ENCODE data around the gene AMMECR1L. TPM values are rescaled to one million over a fixed set of nuclear protein-coding genes. Genes with fewer than 3 reads are reported as not detected.
"Not testable (repeated sequence)": the region's sequence is repeated elsewhere in the genome, so short reads cannot be mapped to it uniquely, and the experiment has no call there.

Gene AMMECR1L
- total and polyA plus RNA-seq, 2 donors: 12.2 to 13.2 TPM

GRCh38 chr2:127844973-127845372, 40.8 kb downstream of the AMMECR1L start:
- WGBS: 80% methylated on average over 4 of the region's 4 CpGs
- Histone ChIP-seq H3K27ac (ENCODE audit: low read depth) (no peak overlapping the region), H3K36me3 (ENCODE audit: insufficient read depth) (peaks cover 6% of the 10 kb centered on the region)

DNA sequence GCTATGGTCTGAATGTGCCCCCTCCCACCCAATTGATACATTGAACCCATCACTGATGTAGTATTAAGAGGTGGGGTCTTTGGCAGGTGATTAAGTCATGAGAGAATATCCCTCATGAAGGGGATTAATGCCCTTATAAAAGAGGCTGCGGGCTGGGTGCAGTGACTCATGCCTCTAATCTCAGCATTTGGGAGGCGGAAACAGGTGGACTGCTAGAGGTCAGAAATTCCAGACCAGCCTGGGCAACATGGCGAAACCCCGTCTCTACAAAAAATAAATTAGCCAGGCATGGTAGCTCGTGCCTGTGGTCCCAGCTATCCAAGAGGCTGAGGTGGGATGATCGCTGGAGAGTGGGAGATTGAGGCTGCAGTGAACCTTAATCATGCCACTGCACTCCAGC, 42.1 kb downstream of the AMMECR1L start:
- Histone ChIP-seq H3K36me3 (ENCODE audit: insufficient read depth) (peaks cover 6% of the 10 kb centered on the region), H3K27ac (ENCODE audit: low read depth) (no peak overlapping the region), H3K4me3 (ENCODE audit: low read depth, low read length) (no peak overlapping the region), H3K4me1 (ENCODE audit: insufficient read depth) (no peaks in the 10 kb centered on the region)
- WGBS: 94% methylated on average over 6 of the region's 6 CpGs
- no peak for DNase-seq (ENCODE audit: extremely low spot score)

More at GRCh38 chr2:127844973-127845372, 40.8 kb downstream of the AMMECR1L start:
- H3K4me1 ChIP-seq (ENCODE audit: insufficient read depth): no peaks in the 10 kb centered on the region
- no peak for DNase-seq (ENCODE audit: extremely low spot score)
- no peak overlapping the region for H3K4me3 ChIP-seq (ENCODE audit: low read depth, low read length)

GRCh38 chr2:127841466-127842178, 44.1 kb downstream of the AMMECR1L start:
- 81% methylated on average over 20 of the region's 20 CpGs for WGBS
- DNase-seq (ENCODE audit: extremely low spot score): no peak
- no peak overlapping the region for H3K4me3 ChIP-seq (ENCODE audit: low read depth, low read length)

GRCh38 chr2:127840893-127841292, 44.9 kb downstream of the AMMECR1L start:
- 87% methylated on average over 4 of the region's 4 CpGs for WGBS
- H3K4me3 ChIP-seq (ENCODE audit: low read depth, low read length): no peak overlapping the region
- no peaks in the 10 kb centered on the region for H3K4me1 ChIP-seq (ENCODE audit: insufficient read depth)
- DNase-seq (ENCODE audit: extremely low spot score): no peak
- no peak overlapping the region for H3K27ac ChIP-seq (ENCODE audit: low read depth)
- no peaks in the 10 kb centered on the region for H3K36me3 ChIP-seq (ENCODE audit: insufficient read depth)

More at GRCh38 chr2:127841466-127842178, 44.1 kb downstream of the AMMECR1L start:
- Histone ChIP-seq H3K4me1 (ENCODE audit: insufficient read depth) (no peaks in the 10 kb centered on the region), H3K27ac (ENCODE audit: low read depth) (no peak overlapping the region), H3K36me3 (ENCODE audit: insufficient read depth) (peaks cover under 1% of the 10 kb centered on the region)

GRCh38 chr2:127834951-127835350, 50.8 kb downstream of the AMMECR1L start:
- 62% methylated on average over 3 of the region's 3 CpGs for WGBS
- H3K36me3 ChIP-seq (ENCODE audit: insufficient read depth): no peaks in the 10 kb centered on the region

GRCh38 chr2:127829845-127830246, 55.9 kb downstream of the AMMECR1L start:
- H3K36me3 ChIP-seq (ENCODE audit: insufficient read depth): no peaks in the 10 kb centered on the region
- no peak overlapping the region for H3K4me3 ChIP-seq (ENCODE audit: low read depth, low read length)
- WGBS: 55% methylated on average over 5 of the region's 5 CpGs
- H3K4me1 ChIP-seq (ENCODE audit: insufficient read depth): no peaks in the 10 kb centered on the region
- no peak overlapping the region for H3K27ac ChIP-seq (ENCODE audit: low read depth)
- DNase-seq (ENCODE audit: extremely low spot score): no peak

More at GRCh38 chr2:127834951-127835350, 50.8 kb downstream of the AMMECR1L start:
- H3K4me3 ChIP-seq (ENCODE audit: low read depth, low read length): no peak overlapping the region
- no peaks in the 10 kb centered on the region for H3K4me1 ChIP-seq (ENCODE audit: insufficient read depth)
- DNase-seq (ENCODE audit: extremely low spot score): no peak
- no peak overlapping the region for H3K27ac ChIP-seq (ENCODE audit: low read depth)

DNA sequence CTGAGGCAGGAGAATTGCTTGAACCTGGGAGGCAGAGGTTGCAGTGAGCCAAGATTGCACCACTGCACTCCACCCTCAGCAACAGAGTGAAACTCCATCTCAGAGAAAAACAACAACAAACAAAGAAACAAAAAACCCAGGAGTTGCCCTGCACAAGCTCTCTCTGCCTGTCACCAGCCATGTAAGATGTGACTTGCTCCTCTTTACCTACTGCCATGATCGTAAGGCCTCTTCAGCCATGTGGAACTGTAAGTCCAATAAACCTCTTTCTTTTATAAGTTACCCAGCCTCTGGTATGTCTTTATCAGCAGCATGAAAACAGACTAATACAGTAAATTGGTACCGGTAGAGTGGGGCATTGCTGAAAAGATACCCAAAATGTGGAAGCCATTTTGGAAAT, 59.0 kb downstream of the AMMECR1L start:
- not testable (repeated sequence) for H3K4me1 ChIP-seq (ENCODE audit: insufficient read depth); H3K36me3 ChIP-seq (ENCODE audit: insufficient read depth); DNase-seq (ENCODE audit: extremely low spot score); H3K4me3 ChIP-seq (ENCODE audit: low read depth, low read length); H3K27ac ChIP-seq (ENCODE audit: low read depth)
- WGBS: 94% methylated on average over 2 of the region's 2 CpGs

DNA sequence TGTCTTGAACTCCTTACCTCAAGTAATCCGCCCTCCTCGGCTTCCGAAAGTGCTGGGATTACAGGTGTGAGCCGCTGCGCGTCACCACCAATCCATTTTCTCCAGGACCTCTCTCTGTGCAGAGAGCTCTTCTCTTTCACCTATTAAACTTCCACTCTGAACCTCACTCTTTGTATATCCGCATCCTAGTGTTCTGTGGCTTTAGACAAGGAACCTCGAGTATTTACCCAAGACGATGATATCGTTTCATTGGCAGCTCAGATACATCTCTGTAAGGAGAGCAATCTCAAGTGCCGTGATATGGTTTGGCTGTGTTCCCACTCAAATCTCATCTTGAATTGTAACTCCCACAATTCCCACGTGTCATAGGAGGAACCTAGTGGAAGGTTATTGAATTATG, 59.7 kb downstream of the AMMECR1L start:
- Histone ChIP-seq H3K27ac (ENCODE audit: low read depth) (no peak overlapping the region), H3K4me1 (ENCODE audit: insufficient read depth) (no peaks in the 10 kb centered on the region), H3K36me3 (ENCODE audit: insufficient read depth) (no peaks in the 10 kb centered on the region), H3K4me3 (ENCODE audit: low read depth, low read length) (no peak overlapping the region)
- WGBS: 84% methylated on average over 12 of the region's 12 CpGs
- no peak for DNase-seq (ENCODE audit: extremely low spot score)

DNA sequence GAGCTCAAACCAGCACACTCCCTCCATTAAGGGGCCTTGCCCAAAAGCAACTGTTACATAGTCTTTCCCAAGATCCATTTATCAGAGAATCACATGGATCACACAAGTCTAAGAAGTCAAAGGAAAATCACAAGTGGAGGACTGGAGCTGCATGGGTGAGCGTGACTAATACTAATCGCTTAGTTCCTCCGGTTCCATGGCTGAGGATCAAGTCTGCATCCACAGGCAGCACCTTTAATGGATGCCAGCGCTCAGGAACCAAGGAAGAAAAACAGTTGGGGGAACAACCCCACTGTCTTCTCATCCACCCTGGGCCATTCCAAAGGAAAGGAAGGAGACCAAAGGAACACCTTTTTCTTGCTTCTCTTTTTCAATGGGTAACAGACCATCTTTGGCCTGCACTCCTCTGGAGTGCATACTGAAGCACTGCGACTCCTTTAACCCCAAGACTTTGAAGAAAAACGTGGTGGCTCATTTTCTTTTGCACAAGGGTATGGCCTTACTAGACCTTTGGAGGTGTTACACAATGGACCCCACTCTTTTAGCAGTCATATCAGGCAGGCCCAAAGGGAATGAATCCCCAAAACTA, 65.6 kb downstream of the AMMECR1L start:
- no peaks in the 10 kb centered on the region for H3K4me1 ChIP-seq (ENCODE audit: insufficient read depth)
- DNase-seq (ENCODE audit: extremely low spot score): no peak
- WGBS: 68% methylated on average over 6 of the region's 6 CpGs
- no peaks in the 10 kb centered on the region for H3K36me3 ChIP-seq (ENCODE audit: insufficient read depth)
- H3K27ac ChIP-seq (ENCODE audit: low read depth): no peak overlapping the region
- no peak overlapping the region for H3K4me3 ChIP-seq (ENCODE audit: low read depth, low read length)

DNA sequence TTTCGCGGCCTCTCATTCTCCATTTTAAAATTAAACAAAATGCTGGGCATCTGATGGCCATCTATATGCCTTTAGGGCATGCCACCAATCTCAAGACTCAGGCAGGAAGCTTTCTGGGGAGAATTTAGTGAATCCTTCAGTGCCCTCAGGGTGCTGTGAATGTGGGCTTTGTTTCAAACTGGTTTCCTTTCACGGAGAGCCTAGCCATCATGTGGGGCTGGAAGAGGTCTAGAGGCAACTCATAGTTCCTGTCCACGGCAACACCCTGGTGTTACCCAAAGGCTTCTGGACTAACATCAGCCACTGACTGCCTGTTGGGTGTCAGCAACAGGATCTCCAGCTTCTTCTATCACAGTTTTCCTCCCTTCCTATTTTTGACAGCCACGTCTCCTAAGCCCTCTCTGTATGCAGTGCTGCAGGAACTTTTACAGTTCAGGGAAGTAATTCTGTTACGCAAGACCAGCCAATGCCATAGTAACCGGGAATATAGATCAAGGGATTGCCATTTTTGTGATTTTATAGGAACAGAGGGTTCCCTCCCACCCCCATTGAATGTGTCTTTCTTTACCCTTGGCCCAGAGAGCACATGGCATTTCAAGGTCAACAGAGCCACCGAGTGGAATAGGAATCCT, 66.8 kb downstream of the AMMECR1L start:
- Histone ChIP-seq H3K4me1 (ENCODE audit: insufficient read depth) (no peaks in the 10 kb centered on the region), H3K27ac (ENCODE audit: low read depth) (no peak overlapping the region), H3K4me3 (ENCODE audit: low read depth, low read length) (no peak overlapping the region), H3K36me3 (ENCODE audit: insufficient read depth) (no peaks in the 10 kb centered on the region)
- 85% methylated on average over 8 of the region's 8 CpGs for WGBS
- no peak for DNase-seq (ENCODE audit: extremely low spot score)

DNA sequence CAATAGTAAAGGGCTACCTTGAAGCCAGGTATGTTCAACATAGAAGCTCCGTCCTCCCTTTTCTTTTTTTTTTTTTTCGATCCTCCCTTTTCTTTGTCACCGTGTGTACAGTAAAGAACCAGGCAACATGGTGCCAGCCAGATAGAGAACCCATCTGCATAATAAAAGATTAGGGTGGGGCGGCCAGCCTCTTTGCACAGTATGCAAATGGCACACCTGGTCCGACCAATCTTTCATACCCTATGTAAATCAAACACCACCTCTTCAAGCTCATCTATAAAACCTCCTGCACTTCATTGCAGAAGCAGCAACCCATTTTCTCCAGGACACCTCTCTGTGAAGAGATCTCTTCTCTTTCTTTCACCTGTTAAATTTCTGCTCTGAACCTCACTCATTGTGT, 67.5 kb downstream of the AMMECR1L start:
- WGBS: 87% methylated on average over 5 of the region's 5 CpGs
- H3K36me3 ChIP-seq (ENCODE audit: insufficient read depth): no peaks in the 10 kb centered on the region
- no peaks in the 10 kb centered on the region for H3K4me1 ChIP-seq (ENCODE audit: insufficient read depth)
- no peak for DNase-seq (ENCODE audit: extremely low spot score)
- no peak overlapping the region for H3K27ac ChIP-seq (ENCODE audit: low read depth)
- no peak overlapping the region for H3K4me3 ChIP-seq (ENCODE audit: low read depth, low read length)

DNA sequence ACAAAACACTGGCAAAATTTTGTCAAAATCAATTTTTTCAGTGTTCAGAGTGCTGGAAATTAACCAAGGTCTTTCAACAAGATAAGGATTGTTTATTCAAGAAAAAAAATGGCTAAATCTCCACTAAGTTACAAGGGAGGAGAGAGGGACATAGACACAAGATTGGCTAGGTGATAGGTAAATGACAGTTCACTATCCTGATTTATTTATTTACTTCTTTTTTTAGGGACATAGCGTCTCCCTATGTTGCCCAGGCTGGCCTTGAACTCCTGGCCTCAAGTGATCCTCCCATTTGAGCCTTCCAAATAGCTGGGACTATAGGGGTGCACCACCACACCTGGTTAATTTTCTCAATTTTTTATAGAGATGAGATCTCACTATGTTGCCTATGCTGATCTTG, 71.1 kb downstream of the AMMECR1L start:
- H3K4me3 ChIP-seq (ENCODE audit: low read depth, low read length): no peak overlapping the region
- H3K36me3 ChIP-seq (ENCODE audit: insufficient read depth): no peaks in the 10 kb centered on the region
- WGBS: 89% methylated on average over 1 of the region's 1 CpG
- H3K4me1 ChIP-seq (ENCODE audit: insufficient read depth): no peaks in the 10 kb centered on the region
- DNase-seq (ENCODE audit: extremely low spot score): no peak
- H3K27ac ChIP-seq (ENCODE audit: low read depth): no peak overlapping the region

DNA sequence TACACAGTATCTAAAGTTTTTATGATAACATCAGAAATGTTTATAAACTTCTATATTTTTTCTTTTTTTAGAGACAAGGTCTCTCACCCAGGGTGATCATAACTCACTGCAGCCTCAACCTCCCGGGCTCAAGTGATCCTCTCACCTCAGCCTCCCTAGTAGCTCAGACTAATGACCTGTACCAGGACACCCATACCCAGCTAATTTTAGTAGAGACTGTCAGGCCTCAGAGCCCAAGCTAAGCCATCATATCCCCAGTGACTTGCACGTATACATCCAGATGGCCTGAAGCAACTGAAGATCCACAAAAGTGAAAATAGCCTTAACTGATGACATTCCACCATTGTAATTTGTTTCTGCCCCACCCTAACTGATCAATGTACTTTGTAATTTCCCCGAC, 73.3 kb downstream of the AMMECR1L start:
- not testable (repeated sequence) for H3K36me3 ChIP-seq (ENCODE audit: insufficient read depth); DNase-seq (ENCODE audit: extremely low spot score); H3K27ac ChIP-seq (ENCODE audit: low read depth); H3K4me1 ChIP-seq (ENCODE audit: insufficient read depth); H3K4me3 ChIP-seq (ENCODE audit: low read depth, low read length)
- WGBS: 91% methylated on average over 3 of the region's 3 CpGs
